DOHH2 (cell line): ENCODE results near the gene NLGN1.

Source experiments
- CTCF ChIP-seq: fragments of 200-600 bp; sonication (generic); IDR thresholded peaks from one replicate; pipeline ENCODE4 v1.5.1; 2014; ENCODE audit warnings: antibody characterized with exemption, mild to moderate bottlenecking, low read depth, low read length; ENCODE audit not compliant: poor library complexity, severe bottlenecking
- EZH2phosphoT487 ChIP-seq: fragments of 200-600 bp; sonication (generic); IDR thresholded peaks from 2 replicates; pipeline ENCODE4 v1.6.1; 2017; ENCODE audit warnings: borderline replicate concordance, mild to moderate bottlenecking, antibody characterized with exemption, low read length, moderate library complexity, mixed read lengths

DNA sequence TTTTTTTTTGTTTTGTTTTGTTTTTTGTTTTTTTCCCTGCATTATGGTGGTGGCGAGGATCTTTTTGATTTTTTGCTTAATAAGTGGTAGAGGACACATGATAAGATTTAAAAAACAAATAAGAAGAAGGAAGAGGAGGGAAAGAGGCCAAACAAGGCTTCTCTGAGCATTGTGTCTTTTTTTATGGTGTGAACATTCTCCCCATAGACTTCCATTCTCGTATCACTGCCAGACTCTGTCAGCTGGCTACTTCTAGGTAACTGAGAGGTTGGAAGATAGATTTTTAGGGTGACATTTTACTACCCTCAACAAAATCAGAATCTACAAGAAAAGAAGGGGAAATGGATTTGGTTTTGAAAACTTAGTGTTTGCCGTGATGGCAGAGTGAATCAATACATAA lies 3.8 kb downstream of the NLGN1 start:
- TF ChIP-seq CTCF (no peak), EZH2phosphoT487 (no peak)
